Measurements from ENCODE around the gene ZSWIM5.

DNA sequence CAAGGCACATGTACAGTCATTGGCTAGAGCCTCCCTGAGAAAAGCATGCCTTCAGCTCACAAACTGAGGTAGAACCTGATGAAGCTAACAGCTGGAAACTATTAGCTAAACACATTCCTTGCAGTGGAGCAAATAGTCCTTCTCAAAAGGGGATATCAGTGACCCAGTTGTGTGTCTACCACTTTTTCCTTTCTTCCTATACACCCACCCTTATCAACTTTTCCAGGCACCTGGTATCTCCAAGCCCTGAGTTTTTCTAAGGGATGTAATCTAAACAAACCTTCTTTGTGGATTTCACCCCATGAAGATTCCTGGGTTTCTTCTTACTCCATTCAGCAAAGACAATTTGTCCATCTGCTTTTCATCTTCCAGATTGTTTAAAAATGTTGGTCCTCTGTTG is 10.5 kb upstream of the ZSWIM5 start:
- TF ChIP-seq, protein P1, sequence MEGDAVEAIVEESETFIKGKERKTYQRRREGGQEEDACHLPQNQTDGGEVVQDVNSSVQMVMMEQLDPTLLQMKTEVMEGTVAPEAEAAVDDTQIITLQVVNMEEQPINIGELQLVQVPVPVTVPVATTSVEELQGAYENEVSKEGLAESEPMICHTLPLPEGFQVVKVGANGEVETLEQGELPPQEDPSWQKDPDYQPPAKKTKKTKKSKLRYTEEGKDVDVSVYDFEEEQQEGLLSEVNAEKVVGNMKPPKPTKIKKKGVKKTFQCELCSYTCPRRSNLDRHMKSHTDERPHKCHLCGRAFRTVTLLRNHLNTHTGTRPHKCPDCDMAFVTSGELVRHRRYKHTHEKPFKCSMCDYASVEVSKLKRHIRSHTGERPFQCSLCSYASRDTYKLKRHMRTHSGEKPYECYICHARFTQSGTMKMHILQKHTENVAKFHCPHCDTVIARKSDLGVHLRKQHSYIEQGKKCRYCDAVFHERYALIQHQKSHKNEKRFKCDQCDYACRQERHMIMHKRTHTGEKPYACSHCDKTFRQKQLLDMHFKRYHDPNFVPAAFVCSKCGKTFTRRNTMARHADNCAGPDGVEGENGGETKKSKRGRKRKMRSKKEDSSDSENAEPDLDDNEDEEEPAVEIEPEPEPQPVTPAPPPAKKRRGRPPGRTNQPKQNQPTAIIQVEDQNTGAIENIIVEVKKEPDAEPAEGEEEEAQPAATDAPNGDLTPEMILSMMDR (conservative IDR thresholded peaks at IDR 0.05; ENCODE audit: low read depth, low read length) = no peak
- no peak for TF ChIP-seq EZH2phosphoT487 (IDR thresholded peaks at IDR 0.05; ENCODE audit: borderline replicate concordance, low read length)

All from PC-3 (cell line).